Suprapubic skin (tissue), 4 donors: ENCODE results near the gene GALNT7.

Experiments
- CTCF ChIP-seq, 2 donors: fragments of 200-600 bp in 1 of 2; fragments of 450-650 bp in 1 of 2; sonication (generic) in 1 of 2; IDR thresholded peaks; one replicate each; pipeline ENCODE4 v1.5.1; 2016 to 2019; ENCODE audit warnings: antibody characterized with exemption in 2 of 2, mild to moderate bottlenecking in 1 of 2, moderate library complexity in 1 of 2
- EP300 ChIP-seq: sonication (generic); formaldehyde crosslinking; IDR thresholded peaks from one replicate; pipeline ENCODE4 v1.6.1; 2017; ENCODE audit warnings: antibody characterized with exemption
- POLR2A ChIP-seq, 2 donors: fragments of 450-650 bp; IDR thresholded peaks; one replicate each; pipeline ENCODE4 v1.6.1; 2017; ENCODE audit warnings: antibody characterized with exemption in 2 of 2, mild to moderate bottlenecking in 2 of 2, moderate library complexity in 2 of 2
- POLR2AphosphoS5 ChIP-seq, 3 donors: sonication (generic); formaldehyde crosslinking; IDR thresholded peaks; one replicate each; pipeline ENCODE4 v1.6.1; 2017; ENCODE audit warnings: antibody characterized with exemption in 3 of 3

GRCh38 chr4:173287486-173287885, 118.9 kb downstream of the GALNT7 start:
- TF ChIP-seq CTCF (IDR thresholded peaks at IDR 0.05) (no peak), POLR2A (IDR thresholded peaks at IDR 0.05) (no peak), EP300 (no peak), POLR2AphosphoS5 (IDR thresholded peaks at IDR 0.05) (no peak)
